NCI-H524 treated with DMSO at 0.1 percent for 48 hours (cell line): ENCODE results near the gene OPCML.

Experiments
- DNase-seq: peaks from one replicate; lab custom pipeline; 2025; lab: John Stamatoyannopoulos, UW

Gene OPCML

DNA sequence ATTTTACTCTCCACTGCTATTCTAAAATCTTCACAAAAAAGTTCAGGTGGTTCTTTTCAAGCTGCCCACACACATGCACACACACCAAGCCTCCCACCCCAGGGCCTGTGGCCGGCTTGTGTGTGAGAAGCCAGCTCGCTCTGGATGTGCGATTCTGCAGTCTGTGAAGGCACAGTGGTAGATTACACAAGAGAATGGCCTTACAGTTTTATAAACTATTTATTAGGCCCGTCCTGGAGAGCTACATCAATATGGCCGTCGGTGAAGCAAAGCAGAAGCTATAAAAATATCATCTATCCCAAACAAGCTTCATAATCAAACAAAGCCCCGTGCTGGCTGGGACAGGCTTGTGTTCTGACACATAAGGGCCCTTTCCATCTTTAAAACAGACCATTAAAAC is 240.5 kb downstream of the OPCML start:
- no peak for DNase-seq

DNA sequence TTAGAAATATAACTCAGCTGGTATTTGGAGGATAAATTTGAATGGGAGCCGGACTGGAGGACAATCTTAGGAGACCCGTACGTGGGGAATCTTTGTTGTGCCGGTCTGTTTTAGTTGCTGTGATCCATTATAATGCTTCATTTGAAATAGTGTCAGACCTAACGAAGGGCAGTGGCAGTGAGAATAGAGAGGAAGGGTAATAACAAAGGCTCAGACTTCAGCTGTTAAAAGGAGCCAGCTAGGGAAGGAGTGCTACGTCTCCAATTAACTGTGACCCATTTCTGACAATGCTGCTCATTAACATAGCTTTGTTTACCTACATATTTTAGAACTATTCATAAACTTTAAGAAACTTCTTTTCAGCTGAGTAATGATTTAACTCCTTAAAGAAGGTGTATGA is 246.9 kb downstream of the OPCML start:
- DNase-seq: no peak

DNA sequence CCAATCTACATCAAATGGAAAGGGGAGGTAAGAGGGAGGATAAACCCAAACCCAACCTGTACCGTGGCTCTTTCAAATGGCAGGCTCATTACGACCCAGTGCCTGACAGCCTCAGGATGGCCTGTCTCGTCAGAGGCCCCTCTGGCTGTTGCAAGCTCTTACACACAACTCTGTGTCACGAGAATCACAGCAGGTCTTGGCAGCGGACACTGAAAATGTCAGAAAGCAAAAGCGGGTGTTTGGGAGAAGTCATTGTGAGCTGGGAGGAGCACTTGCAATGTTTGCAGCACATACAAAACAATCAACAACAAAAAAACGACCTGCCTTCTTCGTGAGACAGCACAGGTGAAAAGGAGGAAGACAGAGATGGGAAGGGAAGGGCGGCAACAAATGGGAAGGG is 248.1 kb downstream of the OPCML start:
- DNase-seq: no peak

DNA sequence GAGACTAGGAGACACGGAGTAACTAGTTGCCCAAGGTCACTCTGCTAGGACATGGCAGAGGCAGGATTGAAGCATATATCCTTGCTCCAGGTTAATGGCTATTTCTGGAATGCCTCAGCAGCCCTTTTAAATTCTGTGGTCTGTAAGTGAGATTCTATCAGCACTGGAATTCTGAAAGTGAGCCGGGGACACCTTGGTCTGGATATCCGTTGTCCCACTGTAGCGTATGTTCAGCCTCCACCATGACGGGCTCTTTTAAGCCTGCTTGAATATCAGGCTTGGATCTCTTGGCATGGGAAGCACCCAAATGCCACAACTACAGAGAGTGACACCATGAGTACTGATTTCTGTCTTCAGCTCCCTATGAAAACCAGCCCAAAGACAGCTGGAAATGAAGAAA is 254.4 kb downstream of the OPCML start:
- no peak for DNase-seq

DNA sequence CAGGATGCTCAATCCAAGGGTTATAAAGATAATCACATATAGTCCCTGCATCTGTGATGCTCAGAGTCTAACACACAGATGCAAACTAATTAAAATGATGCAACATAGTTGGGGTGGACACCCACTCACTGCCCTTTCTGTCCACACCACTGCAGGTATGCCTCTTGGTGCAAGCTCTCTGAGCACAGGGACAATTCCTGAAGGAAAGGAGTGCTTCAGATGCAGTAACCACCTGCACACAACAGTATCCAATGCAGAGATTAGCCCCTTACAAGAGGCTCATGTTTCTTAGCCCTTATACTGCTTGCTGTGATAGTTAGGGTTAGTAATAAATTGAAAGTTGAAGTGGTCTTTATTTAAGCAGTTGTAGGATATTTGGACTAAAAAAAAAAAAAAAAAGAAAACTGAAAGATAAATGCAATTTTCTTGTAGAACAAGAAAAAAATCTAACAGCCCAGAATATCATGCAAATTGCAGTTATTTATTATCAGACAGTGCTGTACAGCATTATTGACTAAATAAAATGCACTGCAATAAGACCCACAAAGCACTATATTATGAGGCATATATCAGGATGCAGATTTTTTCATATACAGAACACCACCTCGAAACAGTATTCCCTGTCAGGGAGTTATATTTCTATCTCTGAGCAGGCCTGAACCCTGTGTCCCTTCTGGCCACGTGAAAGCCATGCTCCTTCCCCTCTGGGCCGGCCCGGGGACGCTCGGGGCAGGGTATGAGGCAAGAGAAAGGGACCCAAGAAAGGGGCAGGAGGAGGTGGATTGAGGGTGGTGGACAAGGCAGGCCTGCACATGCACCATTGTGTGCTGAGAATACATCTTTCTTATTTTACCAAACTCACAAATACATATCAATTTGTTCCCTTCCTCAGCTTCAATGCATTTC is 260.2 kb downstream of the OPCML start:
- DNase-seq: no peak

DNA sequence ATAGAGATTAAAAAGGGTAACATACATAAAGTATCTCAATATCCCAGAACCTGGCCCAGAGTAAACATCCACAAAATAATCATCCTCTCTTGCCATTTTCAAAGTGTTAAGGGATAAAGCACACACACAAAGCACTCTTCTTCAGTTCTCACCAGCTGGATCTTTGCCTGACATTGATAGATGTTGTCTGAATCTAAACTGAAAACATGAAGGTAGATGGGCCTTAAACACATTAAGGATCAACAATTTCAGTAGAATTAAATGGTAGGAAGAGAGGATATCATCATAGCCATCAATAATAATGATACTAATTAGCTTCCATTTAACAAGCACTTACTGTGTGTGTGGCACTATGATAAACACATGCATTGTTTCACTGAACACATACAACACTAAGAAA is 261.1 kb downstream of the OPCML start:
- DNase-seq: no peak

DNA sequence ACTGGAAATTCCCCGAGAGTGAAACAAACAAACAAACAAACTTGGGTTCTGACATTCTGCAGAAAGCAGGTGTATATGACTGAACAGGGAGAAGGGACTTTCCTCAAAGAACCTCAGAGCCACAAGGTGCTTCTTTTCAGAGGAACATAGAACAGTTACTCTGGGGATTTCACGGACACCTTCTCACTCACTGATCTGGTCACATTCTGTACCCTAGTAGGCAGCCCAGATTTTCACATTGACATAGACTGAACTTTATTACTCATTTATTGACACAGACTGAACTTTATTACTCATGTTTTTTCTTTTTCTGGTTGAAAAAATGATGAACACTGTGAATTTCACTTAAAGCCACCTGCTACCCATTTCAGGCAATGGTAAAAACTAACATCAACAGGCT is 263.0 kb downstream of the OPCML start:
- DNase-seq: no peak

DNA sequence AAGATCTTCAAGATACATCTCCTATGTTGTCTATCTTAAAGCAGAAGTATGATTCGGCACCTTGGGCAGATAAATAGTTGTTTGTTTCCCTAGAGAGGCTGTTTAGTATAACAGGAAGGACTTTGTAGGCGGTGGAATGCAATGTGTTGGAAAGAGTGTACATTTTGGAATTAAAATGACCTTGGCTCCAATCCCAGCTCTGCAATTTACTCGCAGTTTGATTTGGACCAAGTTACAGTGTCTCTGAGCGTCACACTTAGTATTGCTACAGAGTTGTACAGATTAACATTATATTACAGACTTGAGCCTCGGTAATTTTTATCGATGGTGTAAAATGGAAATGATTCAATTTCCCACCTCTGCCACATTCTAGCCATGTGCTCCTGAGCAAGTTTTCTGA is 265.3 kb downstream of the OPCML start:
- no peak for DNase-seq

DNA sequence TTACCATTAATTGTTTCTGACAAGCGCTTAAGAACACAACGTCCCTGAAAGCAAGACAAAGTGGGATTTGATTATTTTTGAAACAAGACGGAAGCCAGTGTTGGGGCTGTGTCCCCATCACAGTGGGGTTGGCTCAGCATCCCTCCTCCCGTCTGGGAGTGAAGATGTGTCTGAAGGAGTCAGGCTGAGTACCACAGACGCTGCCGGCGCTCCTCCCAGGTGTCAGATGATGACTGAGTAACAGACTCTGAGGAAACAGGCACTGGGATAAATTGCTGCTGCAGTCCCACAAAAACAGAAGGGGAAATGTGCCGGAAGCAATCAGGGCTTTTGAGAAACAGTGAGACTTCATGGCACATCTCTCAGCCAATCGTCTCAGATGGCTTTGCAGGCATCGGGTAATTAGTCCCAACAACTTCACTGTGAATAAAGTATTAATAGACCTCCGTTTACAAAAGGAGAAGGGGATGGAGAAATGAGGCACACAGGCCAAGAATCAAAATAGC is 266.7 kb downstream of the OPCML start:
- no peak for DNase-seq

DNA sequence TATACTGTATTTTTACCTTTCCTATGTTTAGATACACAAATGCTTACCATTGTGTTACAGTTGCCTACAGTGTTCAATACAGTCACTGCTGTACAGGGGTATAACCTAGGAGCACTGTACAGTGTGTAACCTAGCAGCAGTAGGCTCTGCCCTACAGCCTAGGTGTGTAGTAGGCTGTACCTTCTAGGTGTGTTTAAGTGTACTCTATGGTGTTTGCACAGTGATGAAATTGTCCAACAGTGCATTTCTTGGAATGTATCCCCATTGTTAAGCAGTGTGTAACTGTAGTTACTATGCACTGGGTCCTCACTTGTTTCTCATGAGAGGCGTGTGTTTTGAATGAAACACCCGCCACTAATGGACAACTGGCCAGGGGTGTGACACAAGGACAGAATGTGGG is 269.0 kb downstream of the OPCML start:
- no peak for DNase-seq

DNA sequence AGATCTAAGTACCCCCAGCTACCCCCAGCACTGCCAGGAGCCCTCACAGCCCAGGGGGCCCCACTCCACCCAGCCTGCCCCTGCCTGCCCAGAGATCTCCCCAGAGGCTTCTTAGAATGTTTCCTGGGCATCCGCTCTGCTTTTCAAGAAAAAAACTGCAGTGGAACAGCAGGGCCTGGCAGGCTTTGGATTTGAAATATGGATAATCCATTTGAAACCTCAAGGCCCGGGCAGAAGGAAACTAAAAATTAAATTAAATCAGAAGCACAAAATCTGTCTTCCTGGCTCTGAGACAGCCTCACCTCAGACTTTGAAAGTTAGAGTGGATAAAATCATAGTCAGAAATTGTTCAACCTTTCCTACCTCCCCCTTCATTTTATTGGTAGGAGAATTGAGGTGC is 273.6 kb downstream of the OPCML start:
- DNase-seq: no peak

DNA sequence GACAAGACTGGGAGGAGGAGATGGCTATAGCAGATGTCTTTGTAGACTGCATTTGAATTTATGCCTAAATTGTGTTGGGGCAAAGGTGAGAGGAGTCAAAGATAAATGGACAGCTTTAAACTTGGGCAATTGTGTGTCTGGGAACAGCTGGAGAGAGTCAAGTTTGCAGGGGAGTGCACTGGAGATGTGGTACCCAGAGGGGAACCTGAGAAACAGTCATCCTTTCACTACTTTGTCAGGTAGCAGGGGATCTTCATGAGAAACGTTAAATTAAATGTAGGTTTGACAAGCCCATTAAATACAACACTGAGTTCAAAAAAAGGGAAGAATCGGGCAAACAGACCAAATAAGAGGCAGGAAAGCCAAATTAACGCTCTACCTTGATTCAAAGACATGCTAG is 277.7 kb downstream of the OPCML start:
- DNase-seq: no peak

DNA sequence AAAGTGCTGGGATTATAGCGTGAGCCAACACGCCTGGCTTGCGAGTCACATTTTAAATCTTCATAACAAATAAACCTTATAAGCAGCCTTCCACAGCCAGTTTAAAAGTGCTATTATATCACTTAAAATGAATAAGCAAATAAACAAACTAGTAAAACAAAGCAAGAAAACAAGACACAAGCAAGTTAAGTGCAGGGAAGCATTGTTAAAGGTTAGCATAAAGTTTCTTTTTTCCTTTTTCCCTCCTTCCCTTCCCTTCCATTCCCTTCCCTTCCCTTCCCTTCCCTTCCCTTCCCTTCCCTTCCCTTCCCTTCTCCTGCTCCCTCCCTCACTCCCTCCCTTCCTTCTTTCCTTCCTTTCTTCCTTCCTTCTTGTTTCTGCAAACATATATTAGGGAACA is 278.7 kb downstream of the OPCML start:
- no peak for DNase-seq

DNA sequence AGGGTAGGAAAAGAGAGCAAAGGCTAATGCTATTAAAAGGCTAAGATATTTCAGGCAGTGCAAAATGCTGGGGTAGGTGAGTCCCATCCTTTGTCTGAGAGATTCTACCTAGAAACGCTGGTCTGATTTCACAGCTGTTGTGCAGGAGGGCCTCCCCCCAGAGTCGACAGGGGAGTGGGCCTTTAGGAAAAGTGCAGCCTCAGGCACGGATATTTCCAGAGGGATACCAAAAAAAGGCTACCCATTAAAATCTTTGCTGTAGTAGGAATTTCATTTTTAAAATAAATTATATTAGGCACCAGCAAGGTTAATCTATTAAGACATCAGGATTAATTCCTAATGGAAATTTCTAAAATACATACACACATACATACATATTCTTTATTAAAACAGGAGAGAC is 280.5 kb downstream of the OPCML start:
- DNase-seq: no peak

DNA sequence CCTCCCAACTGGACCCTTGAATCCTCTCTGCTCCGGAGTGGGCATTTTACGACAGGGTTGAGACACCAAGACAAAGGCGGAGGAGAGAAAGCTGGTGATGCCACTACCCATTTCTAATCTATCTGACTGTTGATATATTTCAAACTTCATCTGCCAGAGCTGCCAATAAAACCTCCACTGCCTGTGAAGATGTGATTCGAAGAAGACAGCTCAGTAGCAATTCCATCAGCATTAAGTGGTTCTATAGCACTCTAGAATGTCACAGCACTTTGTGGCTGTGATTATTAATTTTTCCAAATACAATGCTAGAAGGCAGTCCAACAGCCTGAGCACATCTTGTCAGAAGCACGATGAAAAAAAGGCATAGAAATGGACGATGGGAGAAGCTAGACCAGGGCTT is 282.8 kb downstream of the OPCML start:
- no peak for DNase-seq

DNA sequence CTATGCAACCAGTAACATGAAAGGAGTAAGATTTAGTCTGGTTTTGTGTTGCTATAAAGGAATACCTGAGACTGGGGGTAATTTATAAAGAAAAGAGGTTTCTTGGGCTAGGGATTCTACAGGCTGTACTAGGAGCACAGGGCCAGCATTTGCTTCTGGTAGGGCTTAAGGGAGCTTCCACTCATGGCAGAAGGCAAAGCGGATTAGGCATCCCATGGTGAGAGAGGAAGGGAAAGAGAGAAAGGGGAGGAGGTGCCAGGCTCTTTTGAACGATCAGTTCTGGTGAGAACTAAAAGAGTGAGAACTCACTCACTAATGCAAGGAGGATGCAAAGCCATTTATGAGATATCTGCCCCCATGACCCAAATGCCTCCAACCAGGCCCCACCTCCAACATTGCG is 283.2 kb downstream of the OPCML start:
- DNase-seq: no peak

DNA sequence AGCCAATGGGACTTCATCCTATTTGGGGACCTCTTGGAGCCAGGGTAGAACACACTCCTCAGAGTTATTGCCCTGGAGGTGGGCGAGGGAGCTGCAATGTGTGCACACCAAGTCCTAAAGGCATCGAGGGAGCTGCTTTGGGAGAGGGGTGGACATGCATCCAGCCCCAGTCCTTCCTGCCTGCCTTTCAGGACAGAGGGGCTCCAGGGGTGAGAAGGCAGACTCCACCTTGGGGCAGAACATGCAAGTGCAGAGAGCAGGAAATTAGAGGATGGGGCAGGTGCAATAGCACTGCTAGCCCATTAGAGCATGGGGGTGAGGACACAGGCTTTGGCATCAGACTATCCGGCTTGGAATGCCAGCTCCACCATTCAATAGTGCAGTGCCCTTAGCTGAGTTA is 288.5 kb downstream of the OPCML start:
- no peak for DNase-seq

DNA sequence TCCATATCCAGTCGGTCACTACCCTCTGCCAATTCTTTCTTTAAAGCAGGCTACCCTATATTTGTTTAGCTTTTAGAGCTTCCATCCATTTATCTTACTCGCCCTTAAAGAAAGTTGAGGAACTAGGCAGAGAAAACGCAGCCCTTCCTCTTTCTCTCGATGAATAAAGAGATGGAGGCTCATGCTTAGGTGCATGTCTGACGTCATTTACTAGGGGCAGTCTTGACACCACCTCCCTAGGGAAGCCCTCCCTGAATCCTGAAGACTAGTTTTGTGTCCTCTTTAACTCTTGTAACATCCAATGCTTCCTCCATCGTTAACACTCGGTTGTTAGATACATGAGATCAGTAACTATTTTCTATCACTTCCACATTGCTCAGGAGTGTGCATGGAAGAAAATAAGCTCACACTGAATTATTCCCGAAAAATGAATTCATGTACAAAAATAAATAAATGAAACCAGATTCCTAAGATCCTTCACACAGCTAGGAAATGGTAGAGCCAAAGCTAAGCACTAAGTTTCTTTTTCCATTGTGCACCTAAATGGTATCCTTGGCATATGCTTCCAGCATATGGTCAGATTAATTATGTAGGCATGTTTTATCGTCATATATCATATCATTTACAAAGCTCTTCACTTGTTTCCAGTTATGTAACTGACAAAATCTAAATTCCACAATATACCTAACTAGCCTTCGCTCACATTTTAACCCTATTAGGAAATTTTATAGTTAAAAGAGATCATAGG is 291.2 kb downstream of the OPCML start:
- no peak for DNase-seq

DNA sequence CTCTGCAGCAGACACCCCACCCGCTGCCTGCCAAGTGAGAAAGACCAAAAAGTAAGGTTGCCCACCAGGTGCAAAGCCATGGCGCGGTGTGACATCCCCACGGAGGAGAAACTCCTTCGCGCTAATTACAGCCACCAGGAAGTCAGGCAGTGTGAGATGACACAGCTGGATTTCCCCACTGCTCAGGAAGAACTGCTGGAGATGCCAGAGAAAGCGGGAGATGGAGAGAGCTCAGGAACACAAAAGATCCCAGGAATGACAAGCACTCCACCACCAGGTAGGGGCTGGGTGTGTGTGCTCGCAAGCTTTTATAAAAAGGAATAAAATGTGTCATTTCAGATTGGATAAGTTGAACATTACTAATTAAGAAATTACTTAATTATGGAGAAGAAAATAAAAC is 292.7 kb downstream of the OPCML start:
- no peak for DNase-seq

DNA sequence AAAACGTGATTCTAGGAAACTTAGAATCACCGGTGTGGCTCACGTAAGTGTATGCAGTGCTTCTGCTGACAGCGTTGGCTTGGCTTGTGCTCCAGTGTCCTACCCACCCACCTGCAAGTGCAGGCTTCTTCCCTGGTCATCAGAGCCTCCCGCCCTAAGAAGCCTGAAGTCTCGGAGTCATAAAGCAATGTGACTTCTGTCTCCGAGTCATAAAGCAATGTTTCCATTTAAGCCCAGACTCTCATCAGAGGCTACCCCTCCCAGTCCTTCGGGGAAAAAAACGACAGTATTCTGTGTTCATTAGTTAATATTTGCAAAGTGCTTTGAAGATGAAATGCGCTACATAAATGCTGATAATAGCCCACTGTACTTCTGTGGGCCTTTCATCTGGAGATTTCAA is 293.8 kb downstream of the OPCML start:
- no peak for DNase-seq

DNA sequence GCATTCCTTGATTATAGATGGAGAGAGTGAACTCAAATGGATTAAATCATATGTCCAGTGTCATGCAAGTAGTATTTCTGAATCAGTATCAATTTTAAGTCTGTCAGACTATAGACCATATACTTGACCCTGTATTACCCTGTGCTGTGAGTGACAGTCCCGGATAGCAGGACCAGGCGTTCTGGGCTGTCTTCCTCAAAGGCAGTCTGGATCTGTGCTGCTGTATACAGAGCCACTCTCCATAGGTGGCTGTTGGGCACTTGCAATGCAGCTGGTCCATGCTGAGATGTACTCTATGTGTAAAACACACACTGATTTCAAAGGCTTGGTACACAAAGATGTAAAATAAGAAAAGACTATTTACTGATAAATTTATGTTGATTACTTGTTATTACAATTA is 294.3 kb downstream of the OPCML start:
- no peak for DNase-seq

DNA sequence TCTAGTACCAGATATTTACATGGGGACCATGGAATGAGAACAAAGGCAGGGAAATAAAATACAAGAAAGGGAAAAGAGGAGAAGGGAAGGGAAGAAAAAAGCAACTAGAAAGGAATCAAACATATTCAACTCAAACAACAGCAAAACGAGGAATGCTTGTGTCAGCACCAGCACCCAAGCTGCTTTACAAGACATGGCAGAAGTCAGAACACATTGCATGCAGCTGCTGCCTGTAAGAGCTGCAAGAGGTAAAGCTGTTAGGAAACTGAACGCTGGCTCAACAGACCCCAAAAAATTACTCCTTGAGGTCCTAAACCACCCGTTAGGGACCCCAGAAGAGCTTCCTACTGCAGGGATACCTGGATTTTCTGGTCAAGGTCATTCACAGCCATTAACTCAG is 296.9 kb downstream of the OPCML start:
- DNase-seq: no peak

DNA sequence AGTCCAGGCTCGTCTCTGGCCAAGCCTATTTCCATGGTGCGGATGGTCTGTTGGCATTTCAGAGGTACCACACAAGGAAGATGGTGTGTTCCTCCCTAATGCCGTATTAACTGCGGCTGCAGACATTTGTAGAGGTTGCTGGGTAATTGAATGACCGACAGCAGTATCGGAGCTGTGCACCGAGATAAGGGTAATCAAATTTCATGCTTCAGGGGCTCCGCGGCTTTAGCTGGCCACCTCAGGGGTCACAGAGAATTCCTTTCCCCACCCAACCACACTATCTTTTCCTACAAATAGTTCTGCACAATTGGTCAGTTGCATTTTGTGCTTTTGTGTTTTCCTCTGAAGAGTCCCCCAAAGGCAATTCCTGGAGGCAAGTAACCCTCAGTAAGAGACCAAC is 297.4 kb downstream of the OPCML start:
- no peak for DNase-seq
